ENCODE results near the gene ZFYVE1.
"Not testable (repeated sequence)": the region's sequence is repeated elsewhere in the genome, so short reads cannot be mapped to it uniquely, and the experiment has no call there.

ZFYVE1 gene

GRCh38 chr14:72956741-72957140 lies 70.2 kb downstream of the ZFYVE1 start:
- DNase-seq, result not testable (repeated sequence)

- no peak for DNase-seq
Measured at GRCh38 chr14:72952171-72952570, 74.7 kb downstream of the ZFYVE1 start.

DNA sequence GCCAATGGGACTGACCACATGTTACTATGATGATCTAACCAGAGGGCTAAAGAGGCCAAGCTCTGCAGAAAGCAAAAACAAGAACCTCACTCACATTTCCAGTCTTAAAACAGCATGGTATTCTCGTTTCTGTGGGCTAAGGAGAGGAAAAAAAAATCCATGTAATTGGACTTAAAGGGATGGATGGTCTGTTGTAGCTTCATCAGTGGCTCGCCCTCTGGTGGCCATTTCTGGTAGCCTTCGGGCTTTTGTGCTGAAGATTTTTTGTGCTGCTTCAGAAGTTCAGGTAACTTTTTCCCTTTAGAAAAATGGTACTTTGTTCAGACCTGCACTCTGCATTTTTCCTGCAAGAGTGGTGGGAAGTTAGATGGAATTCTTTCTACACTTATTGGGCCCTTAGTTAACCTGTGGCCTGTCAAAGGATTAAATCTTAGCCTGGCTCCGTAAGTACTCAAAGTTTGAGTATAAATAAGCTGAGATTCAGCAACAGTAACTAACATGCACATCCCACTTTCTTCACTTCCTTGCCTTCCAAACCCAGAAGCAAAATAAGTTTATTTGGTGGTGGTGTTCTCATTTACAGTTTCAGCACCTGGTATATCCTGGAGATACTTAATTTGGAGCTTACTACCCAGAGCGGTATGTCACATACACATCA lies 78.3 kb downstream of the ZFYVE1 start:
- peak; percentile 60 for DNase-seq

DNA sequence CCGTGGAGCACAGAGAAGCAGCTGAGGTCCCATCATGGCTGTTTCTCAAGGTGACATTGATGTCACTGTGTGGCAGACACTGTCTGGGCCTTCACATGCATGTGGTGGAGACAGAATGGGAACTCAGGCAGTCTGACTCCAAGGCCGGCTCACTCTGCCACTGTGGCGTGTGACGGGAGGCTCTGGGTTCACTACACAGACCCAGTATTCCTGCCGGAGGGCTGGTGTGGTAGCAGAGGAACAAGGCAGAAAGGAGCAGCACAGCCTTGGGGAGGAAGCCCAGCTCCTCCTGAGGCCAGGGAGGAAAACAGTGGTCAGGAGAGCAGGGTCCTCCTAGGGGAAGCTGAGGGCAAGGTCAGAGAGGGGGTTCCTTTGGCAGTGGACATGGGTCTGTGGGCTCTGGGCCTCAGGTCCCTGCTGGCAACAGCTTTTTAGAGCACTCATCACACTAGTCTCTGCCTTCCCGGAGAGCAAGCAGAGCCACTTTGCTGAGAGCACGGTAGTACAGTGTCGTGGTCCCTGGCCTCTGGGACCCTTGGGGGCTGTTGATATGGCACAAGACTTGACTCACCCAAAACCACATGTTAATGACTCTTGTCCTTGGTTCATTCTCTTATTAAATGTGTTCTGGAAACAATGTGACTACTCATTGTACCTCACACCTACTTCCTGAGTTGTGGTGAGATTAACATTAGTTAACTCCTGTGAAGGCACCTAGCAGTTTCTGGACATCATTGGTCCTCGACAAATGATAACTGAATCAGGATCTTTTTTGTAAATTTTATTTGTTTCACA lies 79.3 kb downstream of the ZFYVE1 start:
- no peak for DNase-seq

DNA sequence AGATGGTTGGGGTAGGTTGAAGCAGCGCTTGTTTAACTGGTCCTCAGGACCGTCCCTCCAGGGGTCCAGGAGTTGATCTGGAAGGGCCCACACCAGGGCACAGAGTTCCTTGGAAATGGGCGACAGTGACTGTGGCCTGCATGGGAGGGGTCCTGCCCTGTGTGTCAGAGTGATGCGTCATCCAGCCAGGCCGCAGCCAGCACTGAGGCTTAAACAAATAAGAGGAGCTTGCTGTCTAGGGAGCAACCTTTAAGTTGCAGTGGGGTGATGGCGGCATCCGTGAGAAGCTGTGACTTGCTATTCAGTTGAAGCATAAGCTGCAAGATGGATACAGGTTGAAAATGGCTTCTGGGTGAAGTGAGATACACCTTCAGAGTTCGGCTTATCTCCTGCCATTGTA lies 80.4 kb downstream of the ZFYVE1 start:
- DNase-seq, result no peak

DNA sequence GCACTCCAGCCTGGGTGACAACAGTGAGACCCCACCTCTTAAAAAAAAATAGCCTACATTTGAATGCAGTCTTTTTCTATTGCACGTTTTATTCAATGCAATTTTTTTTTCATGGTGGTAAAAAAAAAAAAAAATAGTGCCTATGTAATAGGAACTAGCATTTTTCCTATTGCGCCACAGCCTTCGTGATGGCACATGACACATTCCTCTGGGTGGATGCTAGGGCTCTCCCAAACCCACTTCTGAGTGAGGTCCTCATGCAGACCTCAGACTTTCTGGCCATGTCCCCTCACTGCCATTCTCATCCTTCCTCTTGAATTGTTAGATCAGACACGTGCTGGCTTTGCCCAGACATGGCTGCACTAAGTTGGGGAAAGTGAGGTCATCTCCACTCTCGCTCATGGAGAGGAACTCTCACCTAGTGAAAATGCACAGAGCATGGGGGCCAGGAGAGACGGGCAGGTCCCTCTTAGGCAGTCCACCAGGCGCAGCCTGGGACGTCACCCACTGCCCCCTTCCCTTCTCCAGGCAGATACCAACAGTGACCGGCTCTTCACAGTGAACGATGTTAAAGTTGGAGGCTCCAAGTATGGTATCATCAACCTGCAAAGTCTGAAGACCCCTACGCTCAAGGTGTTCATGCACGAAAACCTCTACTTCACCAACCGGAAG lies 81.4 kb downstream of the ZFYVE1 start:
- no peak for DNase-seq

DNA sequence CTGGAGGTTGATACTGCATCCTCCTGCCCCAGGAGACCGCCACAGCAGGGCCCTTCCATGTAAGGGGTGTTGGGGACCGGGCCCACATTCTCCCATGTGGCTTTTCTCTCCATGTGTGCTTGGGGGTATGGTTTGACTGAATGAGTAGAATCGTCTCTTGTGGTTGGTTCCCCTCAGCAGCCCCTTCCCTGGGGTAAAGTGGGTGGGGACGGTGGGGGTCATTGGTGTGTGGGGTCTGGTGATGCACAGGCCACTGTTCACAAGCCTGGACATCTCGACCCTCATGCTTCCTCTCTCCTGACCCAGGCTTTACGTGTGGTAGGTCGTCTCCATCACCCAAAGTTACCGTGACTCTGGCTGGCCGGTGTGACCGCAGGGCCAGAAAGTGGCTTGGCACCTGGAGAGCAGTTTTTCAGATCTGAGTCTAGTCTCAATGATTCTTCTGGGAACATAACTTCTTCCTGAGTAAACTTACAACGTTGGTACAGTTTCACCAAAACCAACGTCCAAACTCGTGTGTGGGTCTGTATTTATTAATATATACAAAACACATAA lies 83.0 kb downstream of the ZFYVE1 start:
- no peak for DNase-seq

DNA sequence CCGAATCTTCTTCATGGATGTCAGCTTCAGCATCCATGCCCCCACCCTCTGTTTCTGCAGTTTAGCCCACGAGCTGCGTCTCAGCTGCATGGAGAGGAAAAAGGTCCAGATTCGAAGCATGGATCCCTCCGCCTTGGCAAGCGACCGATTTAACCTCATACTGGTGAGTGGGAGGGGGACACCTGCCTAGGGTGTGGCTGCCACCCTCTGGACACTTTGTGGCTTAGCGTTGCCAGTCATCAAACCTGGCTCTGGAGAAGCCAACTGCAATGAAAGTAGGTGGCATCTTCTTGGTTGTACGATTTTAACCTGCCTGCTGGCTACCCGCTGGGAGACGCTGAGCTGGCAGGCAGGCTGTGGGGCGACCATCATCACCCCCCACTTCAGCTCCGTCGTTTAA lies 84.0 kb downstream of the ZFYVE1 start:
- no peak for DNase-seq

DNA sequence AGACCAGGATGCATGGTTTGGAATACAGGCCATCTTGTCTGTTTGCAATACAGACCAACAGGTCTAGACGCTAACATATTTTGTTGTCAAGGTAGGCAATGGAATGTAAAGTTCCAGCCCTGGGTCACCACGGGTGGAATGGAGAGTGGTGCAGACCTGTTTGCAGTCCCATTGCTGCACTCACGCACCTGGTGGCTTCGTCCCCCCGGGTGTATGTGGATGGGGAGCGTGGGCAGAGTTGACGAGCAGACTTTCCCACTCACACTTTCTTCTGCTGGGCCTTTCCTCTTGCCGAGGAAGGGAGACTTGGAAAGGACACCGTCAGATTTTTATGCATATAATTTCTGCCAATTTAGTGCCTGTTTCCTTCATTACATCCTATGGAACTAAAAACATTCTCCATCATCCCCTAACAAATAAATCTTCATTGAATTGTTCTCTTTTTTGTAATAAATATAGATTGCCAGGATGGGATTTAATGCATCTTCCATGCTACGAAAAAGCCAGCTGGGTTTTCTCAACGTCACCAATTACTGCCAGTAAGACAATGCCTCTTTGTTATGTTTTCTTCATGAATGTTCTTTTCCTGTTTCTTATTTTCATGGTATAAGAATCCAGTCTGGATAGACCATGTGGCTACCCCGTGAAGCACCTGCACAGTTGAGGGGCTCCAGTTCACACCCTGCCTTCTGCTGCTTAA lies 85.5 kb downstream of the ZFYVE1 start:
- no peak for DNase-seq

- no peak for DNase-seq
Measured at GRCh38 chr14:72939630-72940029, 87.3 kb downstream of the ZFYVE1 start.

- no peak for DNase-seq
Measured at GRCh38 chr14:72932893-72933292, 94.0 kb downstream of the ZFYVE1 start.

GRCh38 chr14:72929316-72930080 lies 97.4 kb downstream of the ZFYVE1 start:
- no peak for DNase-seq

- DNase-seq, result no peak
Measured at GRCh38 chr14:72928872-72929271, 98.0 kb downstream of the ZFYVE1 start.

- DNase-seq, result peak; percentile 97
Measured at GRCh38 chr14:72926292-72927028, 100.4 kb downstream of the ZFYVE1 start, which contains the start of gene DCAF4. TSS of gene DCAF4 (plus strand) at chr14:72926464. CDS start at chr14:72937979, 11,515 bp downstream.

- no peak for DNase-seq
Measured at GRCh38 chr14:72925815-72926291, 101.1 kb downstream of the ZFYVE1 start.

DNA sequence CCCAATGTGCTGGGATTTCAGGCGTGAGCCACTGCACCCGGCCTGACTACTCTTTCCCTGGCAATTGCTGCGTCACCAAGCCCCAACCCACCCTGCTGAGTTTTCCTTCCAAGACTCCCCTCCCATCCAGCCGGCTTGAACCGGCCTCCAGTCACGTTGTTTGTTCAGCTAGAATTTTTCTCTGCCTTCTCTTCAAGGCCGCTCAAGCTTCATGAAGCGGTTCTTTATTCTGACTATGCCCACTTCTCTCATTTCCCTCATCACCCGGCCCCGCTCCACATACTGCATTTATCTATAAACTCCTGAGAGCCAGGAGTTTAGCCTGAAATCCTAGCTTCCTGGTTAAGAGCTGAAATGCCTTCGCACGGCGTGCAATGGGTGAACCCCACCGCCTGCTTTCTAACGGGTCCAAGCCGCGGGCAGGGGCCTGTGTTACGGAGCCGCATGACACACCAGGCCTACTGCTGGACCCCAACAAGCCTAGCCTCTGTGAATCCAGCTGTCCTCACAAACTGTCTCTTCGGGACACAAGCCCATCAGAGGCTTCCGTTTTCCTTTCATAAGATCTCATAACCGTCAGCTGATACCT lies 101.6 kb downstream of the ZFYVE1 start:
- DNase-seq, result no peak

- DNase-seq, result no peak
Measured at GRCh38 chr14:72924337-72924736, 102.6 kb downstream of the ZFYVE1 start.

- DNase-seq, result no peak
Measured at GRCh38 chr14:72921396-72921795, 105.5 kb downstream of the ZFYVE1 start.

DNA sequence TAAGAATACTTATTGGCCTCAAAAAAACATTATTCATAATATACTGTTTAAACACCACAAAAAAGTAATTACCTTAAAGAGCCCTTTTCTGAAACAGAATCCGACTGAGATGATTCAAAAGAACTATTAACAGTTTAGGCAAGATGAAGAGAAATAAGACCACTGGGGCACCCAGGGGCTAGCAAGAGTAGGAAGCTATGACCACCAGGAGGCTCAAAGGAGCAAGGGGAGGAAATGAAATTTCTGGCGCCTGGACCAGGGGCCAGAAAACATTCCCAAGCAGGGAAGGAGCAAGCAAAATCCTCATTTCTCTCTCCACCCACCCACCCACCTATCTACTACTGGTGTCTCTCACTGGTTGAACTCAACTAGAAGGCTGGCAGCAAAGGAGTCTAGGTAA lies 106.9 kb downstream of the ZFYVE1 start:
- no peak for DNase-seq

Measured in CD4-positive, alpha-beta T cell treated with Interleukin-17A for 1 hour (primary cell).